MCF 10A (cell line): Measurements from ENCODE around the gene P2RX3. TPM values are rescaled to one million over a fixed set of nuclear protein-coding genes. Genes with fewer than 3 reads are reported as not detected.

ENCODE experiments used
- BruUV-seq: library from RNA; stranded (reverse); fragments of 400-500 nt; replicated peaks from 2 replicates; lab custom pipeline; 2021; lab: Mats Ljungman, UMichigan
- CTCF ChIA-PET: fragments of 300-600 bp; sonication (Branson Sonifier 250); formaldehyde crosslinking; extraction: SDS; loops from one replicate; lab custom pipeline; 2021; ENCODE audit warnings: antibody characterized with exemption, inconsistent platforms; lab: Yijun Ruan, JAX
- POLR2A ChIA-PET: fragments of 300-600, 350-650 bp; sonication (Branson Sonifier 250); formaldehyde crosslinking; extraction: SDS; loops from one replicate; lab custom pipeline; 2020; ENCODE audit warnings: antibody characterized with exemption, inconsistent platforms; lab: Yijun Ruan, JAX
- DNase-seq: peaks from one replicate; pipeline ENCODE4 v3.0.0-alpha.2; 2018; ENCODE audit not compliant: unreplicated experiment
- H3K27ac Mint-ChIP-seq: one replicate; pipeline ENCODE4 v1.8.0; 2022; ENCODE audit warnings: mild to moderate bottlenecking, low read depth, mixed read lengths; ENCODE audit not compliant: unreplicated experiment
- H3K27me3 Mint-ChIP-seq: one replicate; pipeline ENCODE4 v1.8.0; 2022; ENCODE audit warnings: mixed read lengths; ENCODE audit not compliant: insufficient read depth, unreplicated experiment
- H3K36me3 Mint-ChIP-seq: one replicate; pipeline ENCODE4 v1.8.0; 2022; ENCODE audit warnings: mild to moderate bottlenecking, moderate library complexity, mixed read lengths; ENCODE audit not compliant: insufficient read depth, unreplicated experiment
- H3K4me1 Mint-ChIP-seq: one replicate; pipeline ENCODE4 v1.8.0; 2022; ENCODE audit warnings: mixed read lengths; ENCODE audit not compliant: insufficient read depth, unreplicated experiment
- H3K4me3 Mint-ChIP-seq: one replicate; pipeline ENCODE4 v1.8.0; 2022; ENCODE audit warnings: mild to moderate bottlenecking, moderate library complexity, mixed read lengths; ENCODE audit not compliant: unreplicated experiment
- H3K9me3 Mint-ChIP-seq: one replicate; pipeline ENCODE4 v1.8.0; 2022; ENCODE audit warnings: mixed read lengths; ENCODE audit not compliant: unreplicated experiment
- intact Hi-C: fragments of 100-400 bp; cut with micrococcal nuclease; formaldehyde crosslinking; loops from 2 replicates; pipeline ENCODE4 v1.14.1; 2022
- total RNA-seq: library from RNA; stranded (reverse); gene quantifications from 2 replicates; pipeline ENCODE4 v1.2.3, GENCODE V29; 2022
- TF ChIP-seq, protein P1 (sequence below): fragments of 200-600 bp; IDR thresholded peaks from one replicate; pipeline ENCODE4 v1.8.0; 2022; ENCODE audit warnings: antibody characterized with exemption, mild to moderate bottlenecking; ENCODE audit not compliant: unreplicated experiment

The P2RX3 gene
- total RNA-seq, 1 experiment from 2014 or later, result not detected

DNA sequence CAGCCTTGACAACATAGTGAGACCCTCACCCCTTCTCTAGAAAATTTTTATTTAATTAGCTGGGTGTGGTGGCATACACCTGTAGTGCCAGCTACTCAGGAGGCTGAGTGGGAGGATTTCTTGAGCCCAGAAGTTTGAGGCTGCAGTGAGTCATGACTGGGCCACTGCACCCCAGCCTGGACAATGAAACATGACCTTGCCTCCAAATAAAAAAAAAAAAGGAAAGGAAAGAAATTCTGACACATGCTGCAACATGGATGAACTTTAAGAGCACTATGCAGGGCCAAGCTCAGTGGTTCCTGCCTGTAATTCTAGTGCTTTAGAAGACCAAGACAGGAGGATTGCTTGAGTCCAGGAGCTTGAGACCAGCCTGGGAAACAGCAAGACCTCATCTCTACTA is 80.0 kb downstream of the P2RX3 start:
- Mint-ChIP-seq H3K4me1 (peaks cover 14% of the 10 kb centered on the region), H3K27ac (no peak overlapping the region), H3K9me3 (no peaks in the 10 kb centered on the region), H3K27me3 (no peaks in the 10 kb centered on the region), H3K36me3 (peaks cover 75% of the 10 kb centered on the region), H3K4me3 (no peak overlapping the region)
- intact Hi-C loops, result no loop called here
- ChIA-PET POLR2A (no interaction called here), CTCF (interaction anchor here (0.6 to 1.8 kb wide), 3 partner anchors 40 to 244 kb away, joined by 3 to 7 read pairs (median 4); no protein-coding TSS in a partner anchor)
- BruUV-seq, result no TSS peak
- TF ChIP-seq, protein P1, sequence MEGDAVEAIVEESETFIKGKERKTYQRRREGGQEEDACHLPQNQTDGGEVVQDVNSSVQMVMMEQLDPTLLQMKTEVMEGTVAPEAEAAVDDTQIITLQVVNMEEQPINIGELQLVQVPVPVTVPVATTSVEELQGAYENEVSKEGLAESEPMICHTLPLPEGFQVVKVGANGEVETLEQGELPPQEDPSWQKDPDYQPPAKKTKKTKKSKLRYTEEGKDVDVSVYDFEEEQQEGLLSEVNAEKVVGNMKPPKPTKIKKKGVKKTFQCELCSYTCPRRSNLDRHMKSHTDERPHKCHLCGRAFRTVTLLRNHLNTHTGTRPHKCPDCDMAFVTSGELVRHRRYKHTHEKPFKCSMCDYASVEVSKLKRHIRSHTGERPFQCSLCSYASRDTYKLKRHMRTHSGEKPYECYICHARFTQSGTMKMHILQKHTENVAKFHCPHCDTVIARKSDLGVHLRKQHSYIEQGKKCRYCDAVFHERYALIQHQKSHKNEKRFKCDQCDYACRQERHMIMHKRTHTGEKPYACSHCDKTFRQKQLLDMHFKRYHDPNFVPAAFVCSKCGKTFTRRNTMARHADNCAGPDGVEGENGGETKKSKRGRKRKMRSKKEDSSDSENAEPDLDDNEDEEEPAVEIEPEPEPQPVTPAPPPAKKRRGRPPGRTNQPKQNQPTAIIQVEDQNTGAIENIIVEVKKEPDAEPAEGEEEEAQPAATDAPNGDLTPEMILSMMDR, result no peak
- no peak for DNase-seq

DNA sequence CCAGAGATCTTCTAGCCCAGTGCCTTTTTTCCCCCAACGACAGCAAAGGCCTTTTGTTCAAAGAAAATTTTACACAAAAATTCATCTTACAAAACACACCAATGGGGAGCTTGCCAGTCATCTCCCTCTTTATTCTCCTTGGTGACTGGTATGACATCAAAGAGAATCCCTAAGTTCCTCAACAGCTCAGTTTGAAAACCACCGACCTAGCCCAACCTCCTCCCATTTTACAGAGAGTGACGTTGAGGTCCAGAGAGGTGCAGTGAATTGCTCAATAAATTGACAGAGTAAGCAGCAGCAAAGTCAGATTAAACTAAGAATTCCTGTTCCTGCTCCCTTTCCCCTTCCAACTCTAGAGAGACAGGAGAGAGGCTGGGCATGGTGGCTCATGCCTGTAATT is 81.0 kb downstream of the P2RX3 start:
- H3K4me3 Mint-ChIP-seq, result no peak overlapping the region

DNA sequence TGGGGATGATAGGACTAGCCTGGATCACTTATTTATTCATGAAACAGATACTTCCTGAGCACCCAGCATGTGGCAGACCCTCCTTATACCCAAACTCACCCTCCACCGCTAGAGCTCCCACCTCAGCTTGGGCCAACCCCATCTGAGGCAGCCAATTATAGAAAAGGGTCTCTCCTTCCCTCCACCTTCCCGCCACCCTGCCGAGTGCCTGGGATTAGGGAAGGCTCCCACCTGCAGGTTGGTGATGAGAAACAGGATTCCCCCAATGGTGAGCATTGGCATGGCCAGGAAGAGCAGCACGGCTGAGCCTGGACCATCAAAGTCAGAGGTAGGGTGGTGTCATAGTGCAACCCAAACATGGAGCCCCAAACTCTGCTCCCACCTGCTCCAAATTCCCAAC is 82.9 kb downstream of the P2RX3 start:
- Mint-ChIP-seq H3K36me3 (peaks cover 62% of the 10 kb centered on the region), H3K4me1 (peaks cover 22% of the 10 kb centered on the region), H3K27me3 (no peaks in the 10 kb centered on the region), H3K27ac (no peak overlapping the region), H3K9me3 (no peaks in the 10 kb centered on the region), H3K4me3 (no peak overlapping the region)
- intact Hi-C loops, result no loop called here
- TF ChIP-seq, protein P1, result no peak
- ChIA-PET POLR2A (interaction anchor here (2.2 kb wide), 1 partner anchor 14 kb away, joined by 8 read pairs; no protein-coding TSS in a partner anchor), CTCF (interaction anchor here (1.1 to 1.9 kb wide), 3 partner anchors 37 to 221 kb away, joined by 4 to 8 read pairs (median 4); no protein-coding TSS in a partner anchor)
- BruUV-seq, result no TSS peak
- no peak for DNase-seq

More for the DNA sequence above, 81.0 kb downstream of the P2RX3 start:
- Mint-ChIP-seq H3K36me3 (peaks cover 75% of the 10 kb centered on the region), H3K4me1 (peaks cover 6% of the 10 kb centered on the region), H3K27me3 (no peaks in the 10 kb centered on the region), H3K9me3 (no peaks in the 10 kb centered on the region), H3K27ac (no peak overlapping the region)
- DNase-seq, result no peak
- no TSS peak for BruUV-seq
- ChIA-PET POLR2A (no interaction called here), CTCF (interaction anchor here (0.7 to 1.8 kb wide), 4 partner anchors 39 to 222 kb away, joined by 3 to 5 read pairs (median 4); no protein-coding TSS in a partner anchor)
- TF ChIP-seq, protein P1, result no peak
- intact Hi-C loops, result no loop called here

DNA sequence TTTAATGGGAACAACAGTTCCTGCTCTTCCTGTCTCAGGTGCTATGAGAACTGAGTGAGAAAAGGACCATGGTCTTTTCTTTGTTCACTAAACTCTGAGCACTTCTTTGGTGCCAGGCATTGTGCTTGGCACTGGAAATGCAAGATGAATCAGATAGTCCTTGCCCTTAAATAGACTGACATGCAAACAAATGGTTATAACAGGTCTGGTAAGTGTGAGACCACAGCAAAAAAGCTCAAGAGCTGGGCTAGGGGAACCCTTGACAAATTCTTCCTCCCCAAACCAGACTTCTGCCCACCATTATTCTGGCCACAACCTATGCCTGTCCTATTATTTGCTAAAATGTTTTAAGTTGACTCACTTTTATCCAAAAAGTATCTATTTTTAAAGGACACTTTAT is 83.7 kb downstream of the P2RX3 start:
- CTCF ChIA-PET, result interaction anchor here (0.7 to 1.9 kb wide), 3 partner anchors 36 to 220 kb away, joined by 3 to 8 read pairs (median 4); no protein-coding TSS in a partner anchor
- peaks cover 55% of the 10 kb centered on the region for H3K36me3 Mint-ChIP-seq
- intact Hi-C loops, result no loop called here
- no peaks in the 10 kb centered on the region for H3K9me3 Mint-ChIP-seq
- no TSS peak for BruUV-seq
- POLR2A ChIA-PET, result interaction anchor here (2.2 kb wide), 1 partner anchor 13 kb away, joined by 8 read pairs; no protein-coding TSS in a partner anchor
- H3K4me1 Mint-ChIP-seq, result peaks cover 26% of the 10 kb centered on the region
- DNase-seq, result no peak
- no peaks in the 10 kb centered on the region for H3K27me3 Mint-ChIP-seq
- H3K27ac Mint-ChIP-seq, result no peak overlapping the region
- no peak overlapping the region for H3K4me3 Mint-ChIP-seq
- TF ChIP-seq, protein P1, result no peak

Other genes starting within 250 kb of the P2RX3 start
- gene LRRC55, start 156.4 kb upstream of the P2RX3 start, total RNA-seq, result not detected in 2 replicates
- not detected in 2 replicates for gene APLNR, start 101.1 kb upstream of the P2RX3 start, total RNA-seq
- gene TNKS1BP1, start 13.4 kb upstream of the P2RX3 start, total RNA-seq, result 198 and 202 TPM in 2 replicates
- gene SSRP1, start 2.5 kb upstream of the P2RX3 start, total RNA-seq, result 159 and 229 TPM in 2 replicates
- not detected in 2 replicates for gene PRG3, start 42.8 kb downstream of the P2RX3 start, total RNA-seq
- gene PRG2, start 52.3 kb downstream of the P2RX3 start, total RNA-seq, result 0.25 TPM in 1 of 2 replicates, not detected in the other
- 96.6 and 112 TPM in 2 replicates for gene SLC43A3, start 88.8 kb downstream of the P2RX3 start, total RNA-seq
- 2.0 and 3.2 TPM in 2 replicates for gene RTN4RL2, start 122.2 kb downstream of the P2RX3 start, total RNA-seq
- gene SLC43A1, start 177.3 kb downstream of the P2RX3 start, total RNA-seq, result 1.7 and 3.2 TPM in 2 replicates
- 52.2 and 80.3 TPM in 2 replicates for gene TIMM10, start 192.4 kb downstream of the P2RX3 start, total RNA-seq
- not detected in 2 replicates for gene SMTNL1, start 199.2 kb downstream of the P2RX3 start, total RNA-seq
- 17.0 and 17.3 TPM in 2 replicates for gene UBE2L6, start 229.3 kb downstream of the P2RX3 start, total RNA-seq